ENCODE data around the gene TMEM106A.
"Not testable (repeated sequence)": the region's sequence is repeated elsewhere in the genome, so short reads cannot be mapped to it uniquely, and the experiment has no call there.

The TMEM106A gene

DNA sequence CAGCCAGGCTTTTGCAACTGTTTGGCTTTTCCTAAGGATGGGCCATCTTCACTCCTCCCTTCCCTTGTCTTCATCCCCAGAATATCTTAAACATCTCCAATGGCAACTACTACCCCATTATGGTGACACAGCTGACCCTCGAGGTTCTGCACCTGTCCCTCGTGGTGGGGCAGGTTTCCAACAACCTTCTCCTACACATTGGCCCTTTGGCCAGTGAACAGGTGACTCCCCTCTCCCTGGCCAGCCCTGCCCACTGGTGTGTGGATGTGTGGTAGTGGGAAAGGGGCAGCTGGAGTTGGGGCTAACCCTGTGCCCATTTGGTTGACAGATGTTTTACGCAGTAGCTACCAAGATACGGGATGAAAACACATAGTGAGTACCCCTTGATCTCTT lies 4.7 kb downstream of the TMEM106A start:
- DNase-seq = no peak

DNA sequence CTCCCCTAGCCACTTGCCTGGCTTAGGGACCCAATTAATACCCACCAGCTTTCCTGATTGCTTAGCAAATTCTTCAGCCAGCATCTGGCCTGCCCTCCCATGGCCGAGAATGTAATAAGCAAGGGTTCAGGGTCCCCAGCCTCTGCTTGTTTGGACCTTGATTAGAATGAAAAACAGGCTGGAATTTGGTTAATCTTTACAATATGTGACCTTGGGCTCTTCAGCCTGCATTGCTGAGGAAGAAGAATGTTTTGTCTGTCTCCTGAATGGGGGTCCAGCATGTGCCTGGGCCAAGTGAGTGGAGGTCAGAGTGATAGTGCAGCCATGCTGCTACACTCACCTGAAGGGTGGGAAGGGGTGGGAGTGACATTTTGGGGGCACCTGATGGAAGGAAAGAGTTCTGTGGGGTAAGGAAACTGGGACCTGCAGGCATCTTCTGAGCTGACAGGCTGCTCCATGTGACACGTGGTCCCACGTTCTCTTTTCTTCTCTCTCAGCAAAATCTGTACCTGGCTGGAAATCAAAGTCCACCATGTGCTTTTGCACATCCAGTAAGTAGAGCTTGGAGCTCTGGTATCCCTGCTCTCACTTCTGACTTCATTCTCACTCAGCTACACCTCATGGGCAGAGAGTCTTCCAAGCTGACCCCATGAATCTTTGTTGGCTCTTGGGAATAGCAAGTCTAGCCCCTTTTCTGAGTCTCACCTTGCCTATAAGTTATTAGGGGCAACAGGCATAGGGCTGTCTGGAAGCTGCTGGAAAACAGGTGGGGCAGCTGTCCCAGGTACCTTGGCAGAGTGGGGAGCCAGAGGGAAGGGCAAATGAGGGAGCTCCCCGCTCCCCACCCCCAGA lies 5.3 kb downstream of the TMEM106A start:
- DNase-seq = no peak

DNA sequence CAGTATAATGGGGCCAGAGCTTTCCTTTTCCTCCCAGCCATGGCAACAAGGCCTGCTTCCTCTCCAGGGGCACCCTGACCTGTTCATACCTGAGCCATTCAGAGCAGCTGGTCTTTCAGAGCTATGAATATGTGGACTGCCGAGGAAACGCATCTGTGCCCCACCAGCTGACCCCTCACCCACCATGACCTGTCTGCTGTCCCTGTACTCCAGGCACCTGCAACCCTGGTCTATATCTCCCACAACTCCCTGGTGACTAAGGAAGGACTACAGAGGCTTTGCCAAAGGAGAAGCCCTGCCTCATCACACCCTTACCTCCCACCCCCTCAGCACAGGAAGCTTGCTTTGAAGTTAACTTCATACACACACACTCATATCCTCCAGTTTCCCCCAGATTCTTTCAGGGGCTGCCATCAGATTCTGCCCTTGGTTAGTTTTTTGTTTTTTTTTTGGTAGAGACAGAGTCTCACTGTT lies 6.0 kb downstream of the TMEM106A start:
- DNase-seq = no peak

DNA sequence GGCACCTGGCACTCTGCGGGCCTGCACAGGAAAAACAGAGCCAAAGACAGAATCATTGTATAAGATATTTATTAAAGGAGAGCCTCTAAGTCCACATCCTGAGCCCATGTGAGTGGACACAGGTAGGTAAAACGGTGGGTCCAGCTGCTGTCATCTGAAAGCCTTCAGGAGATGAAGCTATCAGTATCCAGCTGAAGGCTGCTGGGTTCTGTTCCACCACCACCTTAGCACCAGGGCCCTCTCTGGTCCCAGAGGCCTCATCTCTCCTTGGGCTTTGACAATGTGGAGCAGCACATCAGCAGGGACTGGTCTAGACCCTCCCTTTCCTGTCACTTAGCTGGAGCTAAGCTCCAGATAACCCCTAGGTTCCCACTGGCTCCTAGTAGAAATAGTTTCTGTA lies 7.3 kb downstream of the TMEM106A start:
- DNase-seq = no peak

DNA sequence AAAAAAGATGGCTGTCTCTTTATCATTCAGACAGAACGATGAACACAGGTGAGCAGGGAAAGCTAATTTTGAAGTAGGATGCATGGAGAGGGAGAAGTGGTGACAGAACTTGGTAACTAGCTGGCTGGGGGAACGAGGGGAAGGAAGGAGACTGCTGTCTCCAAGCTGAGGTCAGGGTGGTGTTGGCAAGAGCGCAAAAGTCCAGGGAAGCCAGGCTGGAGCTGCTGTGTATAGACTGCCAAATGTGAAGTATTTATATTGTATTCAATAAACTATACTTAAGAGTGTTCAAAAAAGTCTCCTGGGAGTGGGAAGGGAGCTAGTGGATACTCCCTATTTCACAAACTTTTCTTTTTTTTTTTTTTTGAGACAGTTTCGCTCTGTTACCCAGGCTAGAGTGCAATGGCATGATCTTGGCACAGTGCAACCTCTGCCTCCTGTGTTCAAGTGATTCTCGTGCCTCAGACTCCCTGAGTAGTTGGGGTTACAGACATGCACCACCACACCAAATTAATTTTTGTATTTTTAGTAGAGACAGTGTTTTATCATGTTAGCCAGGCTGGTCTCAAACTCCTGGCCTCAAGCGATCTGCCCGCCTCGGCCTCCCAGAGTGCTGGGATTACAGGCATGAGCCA lies 8.2 kb downstream of the TMEM106A start:
- DNase-seq = no peak

DNA sequence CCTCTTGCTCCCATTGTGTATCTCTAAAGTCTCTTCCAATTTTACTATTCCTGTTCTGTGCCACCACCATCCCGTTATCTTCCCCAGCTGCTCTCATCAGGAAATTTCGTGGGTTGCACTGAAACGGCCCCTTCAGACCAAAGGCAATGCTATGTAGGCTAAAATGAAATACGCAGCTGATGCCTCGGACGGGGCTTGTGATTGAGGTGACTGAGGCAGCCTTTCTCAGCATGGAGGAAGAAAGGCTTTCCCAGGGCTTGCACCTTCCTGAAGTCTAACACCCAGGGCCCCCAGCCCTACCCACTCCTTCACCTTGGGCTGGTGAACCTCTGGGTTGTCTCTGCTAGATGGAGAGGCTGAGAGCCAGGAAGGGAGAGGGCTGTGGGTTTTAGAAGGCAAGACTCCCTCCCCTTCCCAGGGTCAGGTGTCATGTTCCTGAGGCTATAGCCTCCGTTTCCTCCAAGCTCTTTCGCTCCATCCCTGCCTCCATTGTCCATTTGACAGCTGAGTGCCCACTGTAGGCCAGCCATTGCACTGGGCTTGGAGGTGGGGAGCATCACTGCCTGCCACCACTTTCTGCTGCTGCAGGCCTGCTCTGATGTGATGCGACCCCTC lies 8.9 kb downstream of the TMEM106A start:
- DNase-seq = no peak

DNA sequence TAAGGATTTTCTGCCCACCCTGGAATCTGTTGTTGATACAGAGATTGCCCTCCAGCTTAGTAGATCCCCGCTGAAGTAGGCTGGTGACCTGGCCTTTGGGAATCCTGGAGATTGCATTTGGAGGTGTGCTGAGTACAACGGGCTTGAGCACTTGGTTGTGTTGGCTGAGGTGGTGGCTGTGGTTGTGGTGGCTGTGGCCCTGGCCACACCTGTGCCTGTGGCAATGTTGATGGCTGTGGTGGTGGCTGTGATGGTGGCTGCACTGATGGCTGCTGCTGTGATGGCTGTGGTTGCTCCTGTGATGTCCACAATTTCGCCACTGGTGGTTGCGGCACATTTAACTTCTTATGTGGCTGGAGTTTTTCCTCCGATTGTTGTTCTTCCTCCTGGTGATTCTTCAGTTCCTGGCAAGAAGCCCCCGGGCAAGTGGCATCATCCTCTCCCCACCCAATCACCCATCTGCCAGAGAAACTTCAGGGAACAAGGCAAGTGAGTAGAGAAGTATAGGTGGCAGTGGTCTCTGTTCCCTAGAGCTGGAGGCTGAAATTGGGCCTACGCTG lies 12.6 kb downstream of the TMEM106A start:
- DNase-seq = no peak

DNA sequence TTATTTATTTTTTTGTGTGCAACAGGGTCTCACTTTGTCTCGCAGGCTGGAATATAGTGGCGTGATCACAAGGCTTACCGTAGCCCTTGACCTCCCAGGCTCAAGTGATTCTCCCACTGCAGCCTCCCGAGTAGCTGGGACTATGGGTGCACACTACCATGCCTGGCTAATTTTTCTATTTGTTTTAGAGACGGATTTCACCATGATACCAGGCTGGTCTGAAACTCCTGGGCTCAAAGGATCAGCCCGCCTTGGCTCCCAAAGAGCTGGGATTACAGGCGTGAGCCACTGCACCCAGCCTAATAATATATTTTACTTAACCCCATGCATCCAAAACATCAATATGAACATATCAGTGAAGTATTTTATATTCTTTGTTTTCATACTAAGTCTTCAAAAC lies 14.7 kb downstream of the TMEM106A start:
- DNase-seq = no peak

DNA sequence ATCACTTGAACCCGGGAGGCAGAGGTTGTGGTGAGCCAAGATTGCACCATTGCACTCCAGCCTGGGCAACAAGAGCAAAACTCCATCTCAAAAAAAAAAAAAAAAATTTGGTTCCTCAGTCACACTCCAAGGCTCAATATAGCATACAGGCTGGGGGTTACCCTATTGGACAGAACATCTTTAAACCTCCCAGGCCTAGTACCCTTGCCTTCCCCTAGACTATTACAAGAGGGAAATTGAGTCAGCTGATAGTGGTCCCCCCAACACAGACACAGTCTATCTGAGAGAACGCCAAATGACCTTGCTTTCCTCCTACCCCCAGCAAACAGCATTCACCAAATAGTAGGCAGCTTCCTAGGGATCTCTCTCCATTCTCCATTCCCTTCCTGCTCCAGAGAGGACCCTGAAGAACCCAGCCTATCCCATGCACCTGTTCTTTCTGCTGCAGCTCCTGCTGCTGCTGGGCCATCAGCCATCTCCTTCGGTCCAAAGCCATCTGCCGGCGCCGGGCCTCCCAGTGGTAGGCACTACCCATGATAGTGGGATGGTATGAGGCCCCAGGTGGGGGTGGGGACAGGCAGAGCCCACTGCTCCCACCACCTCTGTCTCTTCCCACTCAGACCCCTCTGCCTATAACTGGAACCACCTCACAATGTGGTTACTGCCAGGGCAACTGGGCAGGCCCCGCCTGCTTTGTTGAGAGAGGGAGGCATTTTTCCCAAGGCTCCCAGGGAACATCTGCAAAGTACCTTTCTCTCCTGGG lies 16.5 kb downstream of the TMEM106A start, which contains the start of gene CCDC200:
Gene CCDC200 (minus strand): TSS at position 604 of the 763 bp plus-strand sequence. CDS start 69 bp downstream, at position 535.
- DNase-seq = not testable (repeated sequence)

DNA sequence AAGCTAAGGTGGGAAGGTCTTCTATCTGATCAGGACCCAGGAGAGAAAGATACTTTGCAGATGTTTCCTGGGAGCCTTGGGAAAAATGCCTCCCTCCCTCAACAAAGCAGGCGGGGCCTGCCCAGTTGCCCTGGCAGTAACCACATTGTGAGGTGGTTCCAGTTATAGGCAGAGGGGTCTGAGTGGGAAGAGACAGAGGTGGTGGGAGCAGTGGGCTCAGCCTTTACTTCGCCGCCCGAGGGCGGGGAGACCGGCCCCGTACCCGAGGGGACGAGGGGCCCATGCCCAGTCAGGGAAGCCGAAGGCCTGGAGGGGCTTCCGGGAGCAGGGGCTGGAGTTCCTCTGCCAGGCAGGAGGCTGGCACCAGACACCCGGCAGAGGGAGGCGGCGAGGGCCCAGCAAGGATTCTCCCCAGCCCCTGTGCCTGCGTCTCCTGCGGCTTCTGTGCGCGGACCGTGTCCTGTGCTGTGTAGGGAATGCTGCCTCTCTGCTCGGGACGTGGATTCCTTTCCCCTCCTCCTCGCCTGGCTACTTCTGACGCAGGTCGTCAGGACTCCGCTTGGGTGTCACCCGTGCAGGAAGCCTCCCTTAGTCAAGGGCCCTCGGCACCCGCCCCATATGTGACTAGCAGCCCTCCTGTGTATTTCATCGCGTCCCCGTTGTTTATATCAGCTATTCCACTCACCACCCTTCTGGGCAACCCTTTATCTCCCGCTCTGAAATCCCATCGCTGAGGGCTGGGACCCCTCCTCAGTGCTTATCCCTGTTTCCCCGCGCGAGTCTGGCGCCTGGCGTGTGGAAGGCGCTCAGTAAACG lies 19.7 kb downstream of the TMEM106A start:
- not testable (repeated sequence) for DNase-seq

DNA sequence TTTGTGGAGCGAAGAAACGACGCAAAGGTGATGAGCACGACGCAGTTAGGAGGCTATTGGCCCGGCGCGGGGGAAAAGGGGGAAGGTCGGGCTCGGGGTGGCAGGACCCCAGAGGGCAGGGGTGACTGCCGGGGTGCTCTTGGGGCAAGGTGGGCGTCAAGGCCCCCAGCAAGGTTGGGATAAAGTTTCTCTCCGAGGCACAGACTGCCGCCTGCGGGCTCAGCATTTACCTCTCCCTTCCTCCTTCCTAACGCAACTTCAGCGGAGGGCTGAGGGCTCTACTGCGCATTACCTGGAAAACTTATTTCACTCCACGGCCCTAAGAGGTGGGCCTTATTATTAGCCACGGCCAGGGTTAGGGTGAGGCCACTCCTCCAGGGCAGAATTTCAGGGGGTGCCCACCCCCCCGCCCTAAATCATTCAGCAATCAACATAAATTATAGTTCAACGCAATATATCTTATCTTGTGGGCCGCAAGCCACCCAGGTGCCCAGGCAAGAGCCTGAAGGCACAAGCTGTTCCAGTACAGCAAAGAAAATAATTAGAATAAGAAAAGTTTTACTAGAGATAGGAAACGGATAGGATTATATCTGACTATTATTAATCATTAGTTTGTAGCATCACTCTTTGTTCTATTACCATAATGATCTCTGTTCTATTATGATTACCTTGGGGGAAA lies 20.5 kb downstream of the TMEM106A start:
- not testable (repeated sequence) for DNase-seq

DNA sequence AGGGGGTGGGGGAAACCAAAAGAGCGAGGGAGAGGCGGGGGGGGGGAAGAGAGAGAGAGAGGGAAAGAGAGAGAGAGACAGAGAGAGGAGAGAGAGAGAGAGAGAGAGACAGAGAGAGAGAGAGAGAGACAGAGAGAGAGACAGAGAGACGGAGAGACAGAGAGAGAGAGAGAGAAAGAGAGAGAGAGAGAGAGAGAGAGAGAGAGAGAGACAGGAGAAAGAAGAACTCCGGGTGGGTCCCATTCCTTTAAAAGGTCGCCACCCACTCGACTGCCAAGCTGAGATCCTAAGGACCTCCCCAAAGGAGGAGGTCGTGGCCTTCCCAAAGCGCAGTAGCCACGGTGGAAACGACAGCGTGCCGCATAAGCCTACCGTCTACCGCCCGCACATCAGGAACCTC lies 21.6 kb downstream of the TMEM106A start:
- not testable (repeated sequence) for DNase-seq

DNA sequence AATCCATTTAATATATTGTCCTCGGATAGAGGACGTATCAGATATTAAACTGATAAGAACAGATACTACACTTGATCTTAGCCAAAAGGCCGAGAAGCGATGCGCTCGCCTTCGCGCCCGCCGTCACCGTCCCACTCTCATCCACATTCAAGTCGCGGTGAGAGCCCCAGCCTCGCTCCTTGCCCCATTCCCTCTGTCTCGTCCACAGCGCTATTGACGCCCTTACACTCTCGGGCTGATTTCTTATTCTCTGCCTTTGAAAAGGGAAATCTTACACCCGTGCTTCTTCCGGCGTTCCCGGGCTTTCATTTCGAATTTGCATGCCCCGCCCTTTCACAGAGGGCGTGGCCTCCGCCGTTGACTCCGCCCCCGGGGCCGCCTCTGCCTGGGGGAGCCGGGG lies 22.2 kb downstream of the TMEM106A start, which contains the start of gene RNU2-1:
Gene RNU2-1 (minus strand): TSS at position 101 of the 400 bp plus-strand sequence.
- not testable (repeated sequence) for DNase-seq

DNA sequence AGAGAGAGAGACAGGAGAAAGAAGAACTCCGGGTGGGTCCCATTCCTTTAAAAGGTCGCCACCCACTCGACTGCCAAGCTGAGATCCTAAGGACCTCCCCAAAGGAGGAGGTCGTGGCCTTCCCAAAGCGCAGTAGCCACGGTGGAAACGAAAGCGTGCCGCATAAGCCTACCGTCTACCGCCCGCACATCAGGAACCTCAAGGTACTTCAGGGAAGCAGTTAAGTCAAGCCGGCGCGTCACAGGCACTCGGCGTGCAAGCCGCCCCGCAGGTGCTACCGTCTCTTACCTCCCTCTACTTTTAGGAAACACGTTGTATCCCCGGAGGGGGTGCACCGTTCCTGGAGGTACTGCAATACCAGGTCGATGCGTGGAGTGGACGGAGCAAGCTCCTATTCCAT lies 27.9 kb downstream of the TMEM106A start:
- DNase-seq = not testable (repeated sequence)

DNA sequence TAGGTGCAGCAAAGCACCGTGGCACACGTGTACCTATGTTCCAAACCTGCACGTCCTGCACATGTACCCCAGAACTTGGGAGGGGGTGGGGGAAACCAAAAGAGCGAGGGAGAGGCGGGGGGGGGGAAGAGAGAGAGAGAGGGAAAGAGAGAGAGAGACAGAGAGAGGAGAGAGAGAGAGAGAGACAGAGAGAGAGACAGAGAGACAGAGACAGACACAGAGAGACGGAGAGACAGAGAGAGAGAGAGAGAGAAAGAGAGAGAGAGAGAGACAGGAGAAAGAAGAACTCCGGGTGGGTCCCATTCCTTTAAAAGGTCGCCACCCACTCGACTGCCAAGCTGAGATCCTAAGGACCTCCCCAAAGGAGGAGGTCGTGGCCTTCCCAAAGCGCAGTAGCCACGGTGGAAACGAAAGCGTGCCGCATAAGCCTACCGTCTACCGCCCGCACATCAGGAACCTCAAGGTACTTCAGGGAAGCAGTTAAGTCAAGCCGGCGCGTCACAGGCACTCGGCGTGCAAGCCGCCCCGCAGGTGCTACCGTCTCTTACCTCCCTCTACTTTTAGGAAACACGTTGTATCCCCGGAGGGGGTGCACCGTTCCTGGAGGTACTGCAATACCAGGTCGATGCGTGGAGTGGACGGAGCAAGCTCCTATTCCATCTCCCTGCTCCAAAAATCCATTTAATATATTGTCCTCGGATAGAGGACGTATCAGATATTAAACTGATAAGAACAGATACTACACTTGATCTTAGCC lies 29.1 kb downstream of the TMEM106A start:
- DNase-seq = not testable (repeated sequence)

DNA sequence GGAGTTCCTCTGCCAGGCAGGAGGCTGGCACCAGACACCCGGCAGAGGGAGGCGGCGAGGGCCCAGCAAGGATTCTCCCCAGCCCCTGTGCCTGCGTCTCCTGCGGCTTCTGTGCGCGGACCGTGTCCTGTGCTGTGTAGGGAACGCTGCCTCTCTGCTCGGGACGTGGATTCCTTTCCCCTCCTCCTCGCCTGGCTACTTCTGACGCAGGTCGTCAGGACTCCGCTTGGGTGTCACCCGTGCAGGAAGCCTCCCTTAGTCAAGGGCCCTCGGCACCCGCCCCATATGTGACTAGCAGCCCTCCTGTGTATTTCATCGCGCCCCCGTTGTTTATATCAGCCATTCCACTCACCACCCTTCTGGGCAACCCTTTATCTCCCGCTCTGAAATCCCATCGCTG lies 34.8 kb downstream of the TMEM106A start:
- not testable (repeated sequence) for DNase-seq

Measured in fibroblast of upper back skin (primary cell).